Body of pancreas (tissue), 4 donors: ENCODE measurements around the gene SPPL2A.

Experiments used
- POLR2A ChIP-seq, 3 donors: fragments of 450-650 bp; IDR thresholded peaks; one replicate each; pipeline ENCODE4 v1.6.1; 2016; ENCODE audit warnings: antibody characterized with exemption in 3 of 3, mild to moderate bottlenecking in 2 of 3
- TF ChIP-seq, protein P1 (sequence below), 7 experiments: fragments of 450-650 bp in 4 of 7; fragments of 200-600 bp in 3 of 7; sonication (generic) in 3 of 7; IDR thresholded peaks; one replicate each; pipeline ENCODE4 v1.5.1; 2016 to 2019; ENCODE audit warnings: antibody characterized with exemption in 7 of 7

DNA sequence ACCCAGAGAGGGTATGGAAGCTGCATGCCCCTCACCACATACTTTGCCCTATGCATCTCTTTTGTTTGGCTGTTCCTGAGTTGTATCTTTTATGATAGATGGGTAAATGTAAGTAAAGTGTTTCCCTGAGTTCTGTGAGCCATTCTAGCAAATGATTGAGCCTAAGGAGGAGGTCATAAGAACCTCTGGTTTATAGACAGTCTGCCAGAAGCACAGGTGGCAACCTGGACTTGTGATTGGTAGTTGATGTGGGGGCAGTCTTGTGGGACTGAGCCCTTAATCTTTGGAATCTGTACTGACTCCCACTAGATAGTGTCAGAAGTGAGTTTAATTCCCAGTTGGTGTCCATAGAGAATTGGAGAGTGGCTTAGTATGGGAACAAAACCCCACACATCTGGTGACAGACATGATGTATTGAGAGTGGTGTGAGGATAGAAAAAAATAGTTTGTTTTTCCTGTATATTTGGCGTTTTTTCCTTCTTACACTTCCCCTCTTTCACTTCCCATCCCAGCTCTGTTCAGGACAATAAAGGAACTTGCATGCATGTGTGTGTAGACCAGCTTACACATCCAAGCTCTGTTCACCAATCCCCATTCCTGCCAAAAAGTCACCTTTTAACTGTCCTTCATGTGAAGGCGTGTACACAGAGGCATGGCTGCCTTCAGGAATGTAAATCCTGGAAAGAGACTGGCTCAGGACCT is 38.1 kb upstream of the SPPL2A start:
- TF ChIP-seq, protein P1, sequence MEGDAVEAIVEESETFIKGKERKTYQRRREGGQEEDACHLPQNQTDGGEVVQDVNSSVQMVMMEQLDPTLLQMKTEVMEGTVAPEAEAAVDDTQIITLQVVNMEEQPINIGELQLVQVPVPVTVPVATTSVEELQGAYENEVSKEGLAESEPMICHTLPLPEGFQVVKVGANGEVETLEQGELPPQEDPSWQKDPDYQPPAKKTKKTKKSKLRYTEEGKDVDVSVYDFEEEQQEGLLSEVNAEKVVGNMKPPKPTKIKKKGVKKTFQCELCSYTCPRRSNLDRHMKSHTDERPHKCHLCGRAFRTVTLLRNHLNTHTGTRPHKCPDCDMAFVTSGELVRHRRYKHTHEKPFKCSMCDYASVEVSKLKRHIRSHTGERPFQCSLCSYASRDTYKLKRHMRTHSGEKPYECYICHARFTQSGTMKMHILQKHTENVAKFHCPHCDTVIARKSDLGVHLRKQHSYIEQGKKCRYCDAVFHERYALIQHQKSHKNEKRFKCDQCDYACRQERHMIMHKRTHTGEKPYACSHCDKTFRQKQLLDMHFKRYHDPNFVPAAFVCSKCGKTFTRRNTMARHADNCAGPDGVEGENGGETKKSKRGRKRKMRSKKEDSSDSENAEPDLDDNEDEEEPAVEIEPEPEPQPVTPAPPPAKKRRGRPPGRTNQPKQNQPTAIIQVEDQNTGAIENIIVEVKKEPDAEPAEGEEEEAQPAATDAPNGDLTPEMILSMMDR (IDR thresholded peaks at IDR 0.05), result no peak
- TF ChIP-seq POLR2A (IDR thresholded peaks at IDR 0.05), result no peak
